ENCODE measurements around the gene CLIC3. TPM values are rescaled to one million over a fixed set of nuclear protein-coding genes. Genes with fewer than 3 reads are reported as not detected.

Gene CLIC3
- total RNA-seq, 1 donor: 3.4 TPM

GRCh38 chr9:136963341-136963740 is 33.0 kb downstream of the CLIC3 start:
- Histone ChIP-seq H3K4me1 (ENCODE audit: insufficient read depth, low read length) (peaks cover 61% of the 10 kb centered on the region), H3K9me3 (ENCODE audit: low read depth, low read length) (no peaks in the 10 kb centered on the region)

GRCh38 chr9:136962701-136963248 is 33.6 kb downstream of the CLIC3 start:
- no peaks in the 10 kb centered on the region for H3K9me3 ChIP-seq (ENCODE audit: low read depth, low read length)
- H3K27me3 ChIP-seq (ENCODE audit: insufficient read depth, low read length): no peaks in the 10 kb centered on the region
- H3K4me1 ChIP-seq (ENCODE audit: insufficient read depth, low read length): peaks cover 65% of the 10 kb centered on the region

More at GRCh38 chr9:136963341-136963740, 33.0 kb downstream of the CLIC3 start:
- H3K4me3 ChIP-seq (ENCODE audit: low read length): no peak overlapping the region
- no peaks in the 10 kb centered on the region for H3K27me3 ChIP-seq (ENCODE audit: insufficient read depth, low read length)

GRCh38 chr9:136962163-136962562 is 34.2 kb downstream of the CLIC3 start:
- H3K4me1 ChIP-seq (ENCODE audit: insufficient read depth, low read length): peaks cover 65% of the 10 kb centered on the region
- no peaks in the 10 kb centered on the region for H3K9me3 ChIP-seq (ENCODE audit: low read depth, low read length)
- H3K27me3 ChIP-seq (ENCODE audit: insufficient read depth, low read length): no peaks in the 10 kb centered on the region

More at GRCh38 chr9:136962701-136963248, 33.6 kb downstream of the CLIC3 start:
- no peak overlapping the region for H3K4me3 ChIP-seq (ENCODE audit: low read length)

GRCh38 chr9:136961279-136962065 is 34.9 kb downstream of the CLIC3 start:
- Histone ChIP-seq H3K9me3 (ENCODE audit: low read depth, low read length) (no peaks in the 10 kb centered on the region), H3K4me1 (ENCODE audit: insufficient read depth, low read length) (peaks cover 65% of the 10 kb centered on the region), H3K27me3 (ENCODE audit: insufficient read depth, low read length) (no peaks in the 10 kb centered on the region), H3K4me3 (ENCODE audit: low read length) (no peak overlapping the region)

More at GRCh38 chr9:136962163-136962562, 34.2 kb downstream of the CLIC3 start:
- no peak overlapping the region for H3K4me3 ChIP-seq (ENCODE audit: low read length)

GRCh38 chr9:136960938-136961275 is 35.5 kb downstream of the CLIC3 start:
- Histone ChIP-seq H3K9me3 (ENCODE audit: low read depth, low read length) (no peaks in the 10 kb centered on the region), H3K4me1 (ENCODE audit: insufficient read depth, low read length) (peaks cover 60% of the 10 kb centered on the region), H3K4me3 (ENCODE audit: low read length) (no peak overlapping the region), H3K27me3 (ENCODE audit: insufficient read depth, low read length) (no peaks in the 10 kb centered on the region)

GRCh38 chr9:136960212-136960937 is 36.0 kb downstream of the CLIC3 start:
- no peak overlapping the region for H3K4me3 ChIP-seq (ENCODE audit: low read length)
- H3K27me3 ChIP-seq (ENCODE audit: insufficient read depth, low read length): no peaks in the 10 kb centered on the region
- H3K9me3 ChIP-seq (ENCODE audit: low read depth, low read length): no peaks in the 10 kb centered on the region
- peaks cover 56% of the 10 kb centered on the region for H3K4me1 ChIP-seq (ENCODE audit: insufficient read depth, low read length)

- H3K27me3 ChIP-seq (ENCODE audit: insufficient read depth, low read length): no peaks in the 10 kb centered on the region
- no peaks in the 10 kb centered on the region for H3K9me3 ChIP-seq (ENCODE audit: low read depth, low read length)
- peaks cover 50% of the 10 kb centered on the region for H3K4me1 ChIP-seq (ENCODE audit: insufficient read depth, low read length)
- H3K4me3 ChIP-seq (ENCODE audit: low read length): no peak overlapping the region
These were observed 37.2 kb downstream of the CLIC3 start for GRCh38 chr9:136958898-136959850.

DNA sequence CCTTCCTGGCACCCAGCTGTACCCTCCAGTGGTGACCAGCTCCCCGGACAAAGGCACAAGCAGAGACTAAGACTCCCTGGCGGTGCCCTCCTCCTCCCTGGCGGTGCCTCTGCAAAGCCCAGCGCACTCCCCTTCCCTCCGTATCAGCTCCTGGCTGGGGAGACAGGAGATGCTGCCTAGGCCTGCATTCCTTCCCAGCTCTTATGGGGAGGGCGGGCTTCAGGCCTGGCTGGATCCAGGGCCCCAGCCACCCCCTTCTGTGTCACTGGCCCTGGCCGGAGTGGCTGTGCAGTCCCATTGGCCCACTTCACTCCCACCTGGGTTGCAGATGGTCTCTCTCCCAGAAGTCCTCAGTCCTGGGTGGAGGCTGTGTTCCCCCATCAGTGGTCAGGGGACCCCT is 37.9 kb downstream of the CLIC3 start:
- H3K9me3 ChIP-seq (ENCODE audit: low read depth, low read length): no peaks in the 10 kb centered on the region
- no peaks in the 10 kb centered on the region for H3K27me3 ChIP-seq (ENCODE audit: insufficient read depth, low read length)
- H3K4me1 ChIP-seq (ENCODE audit: insufficient read depth, low read length): peaks cover 47% of the 10 kb centered on the region
- no peak overlapping the region for H3K4me3 ChIP-seq (ENCODE audit: low read length)

DNA sequence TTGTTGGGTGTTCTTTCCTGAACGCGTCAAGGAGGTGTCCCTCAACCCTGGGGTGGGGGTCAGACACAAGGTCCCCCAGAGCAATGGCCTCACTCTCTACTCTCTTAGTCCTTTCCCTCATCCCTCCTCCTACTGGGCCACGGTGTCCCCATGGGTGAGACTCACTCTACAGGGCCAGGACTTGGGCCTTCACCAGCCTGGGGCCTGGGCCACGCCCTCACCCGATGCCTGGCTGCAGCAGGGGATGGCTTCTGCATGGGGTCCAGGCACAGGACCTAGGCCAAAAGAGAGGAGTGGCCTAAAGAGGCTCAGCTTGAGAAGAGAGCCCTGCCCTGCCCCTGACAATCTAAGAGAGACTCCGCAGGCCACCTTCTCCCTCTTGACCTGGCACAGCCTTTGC is 38.5 kb downstream of the CLIC3 start:
- H3K9me3 ChIP-seq (ENCODE audit: low read depth, low read length): no peaks in the 10 kb centered on the region
- H3K4me1 ChIP-seq (ENCODE audit: insufficient read depth, low read length): peaks cover 44% of the 10 kb centered on the region
- no peak overlapping the region for H3K4me3 ChIP-seq (ENCODE audit: low read length)
- H3K27me3 ChIP-seq (ENCODE audit: insufficient read depth, low read length): no peaks in the 10 kb centered on the region

- H3K4me1 ChIP-seq (ENCODE audit: insufficient read depth, low read length): peaks cover 39% of the 10 kb centered on the region
- H3K4me3 ChIP-seq (ENCODE audit: low read length): no peak overlapping the region
- H3K27me3 ChIP-seq (ENCODE audit: insufficient read depth, low read length): no peaks in the 10 kb centered on the region
- H3K9me3 ChIP-seq (ENCODE audit: low read depth, low read length): no peaks in the 10 kb centered on the region
These were observed 38.9 kb downstream of the CLIC3 start for GRCh38 chr9:136957461-136957860.

GRCh38 chr9:136956604-136957003 is 39.8 kb downstream of the CLIC3 start:
- peaks cover 32% of the 10 kb centered on the region for H3K4me1 ChIP-seq (ENCODE audit: insufficient read depth, low read length)
- H3K4me3 ChIP-seq (ENCODE audit: low read length): no peak overlapping the region
- no peaks in the 10 kb centered on the region for H3K27me3 ChIP-seq (ENCODE audit: insufficient read depth, low read length)
- no peaks in the 10 kb centered on the region for H3K9me3 ChIP-seq (ENCODE audit: low read depth, low read length)

GRCh38 chr9:136955943-136956335 is 40.4 kb downstream of the CLIC3 start:
- Histone ChIP-seq H3K4me3 (ENCODE audit: low read length) (no peak overlapping the region), H3K4me1 (ENCODE audit: insufficient read depth, low read length) (peaks cover 26% of the 10 kb centered on the region), H3K27me3 (ENCODE audit: insufficient read depth, low read length) (no peaks in the 10 kb centered on the region), H3K9me3 (ENCODE audit: low read depth, low read length) (no peaks in the 10 kb centered on the region)

GRCh38 chr9:136955202-136955942 is 41.0 kb downstream of the CLIC3 start:
- Histone ChIP-seq H3K27me3 (ENCODE audit: insufficient read depth, low read length) (no peaks in the 10 kb centered on the region), H3K4me1 (ENCODE audit: insufficient read depth, low read length) (peaks cover 27% of the 10 kb centered on the region), H3K4me3 (ENCODE audit: low read length) (no peak overlapping the region), H3K9me3 (ENCODE audit: low read depth, low read length) (no peaks in the 10 kb centered on the region)
